WERI-Rb-1 (cell line): Measurements from ENCODE around the gene MYO3A.

Experiments used
- DNase-seq: peaks from one replicate; pipeline ENCODE4 v3.0.0-alpha.2; 2020
- H3K27ac ChIP-seq: fragments of 250-450 bp; sonication (Bioruptor Pico); 2 replicates; pipeline ENCODE4 v1.5.1; 2020; ENCODE audit warnings: mild to moderate bottlenecking, moderate library complexity
- H3K27me3 ChIP-seq: fragments of 250-450 bp; sonication (Bioruptor Pico); 2 replicates; pipeline ENCODE4 v1.5.1; 2021; ENCODE audit warnings: mild to moderate bottlenecking, low read depth, moderate library complexity; ENCODE audit not compliant: insufficient read depth, severe bottlenecking
- H3K36me3 ChIP-seq: fragments of 250-450 bp; sonication (Bioruptor Pico); 2 replicates; pipeline ENCODE4 v1.5.1; 2020; ENCODE audit warnings: mild to moderate bottlenecking, moderate library complexity
- H3K4me3 ChIP-seq: 2 replicates; pipeline ENCODE4 v1.5.1; 2011; ENCODE audit warnings: low read depth, mild to moderate bottlenecking, control low read depth, low read length
- H3K9me3 ChIP-seq: fragments of 250-450 bp; sonication (Bioruptor Pico); 2 replicates; pipeline ENCODE4 v1.5.1; 2021; ENCODE audit warnings: mild to moderate bottlenecking, moderate library complexity; ENCODE audit not compliant: severe bottlenecking
- CTCF ChIP-seq: IDR thresholded peaks from 2 replicates; pipeline ENCODE4 v1.5.1; 2011; ENCODE audit warnings: low read depth, mild to moderate bottlenecking, control low read depth, inconsistent platforms, low read length

The MYO3A gene

GRCh38 chr10:26221541-26221940, 287.5 kb downstream of the MYO3A start:
- Histone ChIP-seq H3K27ac (no peak overlapping the region), H3K36me3 (no peaks in the 10 kb centered on the region), H3K4me3 (no peak overlapping the region), H3K27me3 (no peaks in the 10 kb centered on the region), H3K9me3 (no peaks in the 10 kb centered on the region)
- DNase-seq: no peak
- no peak for TF ChIP-seq CTCF

GRCh38 chr10:26222563-26222962, 288.5 kb downstream of the MYO3A start:
- no peaks in the 10 kb centered on the region for H3K36me3 ChIP-seq
- TF ChIP-seq CTCF: no peak
- H3K9me3 ChIP-seq: no peaks in the 10 kb centered on the region
- no peak for DNase-seq
- no peak overlapping the region for H3K27ac ChIP-seq
- H3K4me3 ChIP-seq: no peak overlapping the region
- H3K27me3 ChIP-seq: no peaks in the 10 kb centered on the region

- Histone ChIP-seq H3K27ac (no peak overlapping the region), H3K9me3 (no peaks in the 10 kb centered on the region), H3K4me3 (no peak overlapping the region), H3K27me3 (no peaks in the 10 kb centered on the region), H3K36me3 (no peaks in the 10 kb centered on the region)
- no peak for TF ChIP-seq CTCF
- DNase-seq: no peak
Observed at GRCh38 chr10:26225322-26225721, 291.3 kb downstream of the MYO3A start.

GRCh38 chr10:26227786-26228185, 293.8 kb downstream of the MYO3A start:
- DNase-seq: no peak
- no peak overlapping the region for H3K4me3 ChIP-seq

GRCh38 chr10:26232174-26232573, 298.1 kb downstream of the MYO3A start:
- TF ChIP-seq CTCF: no peak
- no peaks in the 10 kb centered on the region for H3K36me3 ChIP-seq
- DNase-seq: no peak
- no peaks in the 10 kb centered on the region for H3K9me3 ChIP-seq
- no peaks in the 10 kb centered on the region for H3K27me3 ChIP-seq
- H3K4me3 ChIP-seq: no peak overlapping the region
- no peak overlapping the region for H3K27ac ChIP-seq

More at GRCh38 chr10:26227786-26228185, 293.8 kb downstream of the MYO3A start:
- Histone ChIP-seq H3K36me3 (no peaks in the 10 kb centered on the region), H3K9me3 (no peaks in the 10 kb centered on the region), H3K27me3 (no peaks in the 10 kb centered on the region), H3K27ac (no peak overlapping the region)
- TF ChIP-seq CTCF: no peak

GRCh38 chr10:26235761-26236160, 301.7 kb downstream of the MYO3A start:
- H3K27ac ChIP-seq: no peak overlapping the region
- TF ChIP-seq CTCF: no peak
- no peak for DNase-seq

More at GRCh38 chr10:26235761-26236160, 301.7 kb downstream of the MYO3A start:
- no peaks in the 10 kb centered on the region for H3K27me3 ChIP-seq
- no peaks in the 10 kb centered on the region for H3K9me3 ChIP-seq
- no peak overlapping the region for H3K4me3 ChIP-seq
- H3K36me3 ChIP-seq: no peaks in the 10 kb centered on the region
